ENCODE results near the gene PPEF2.

Gene PPEF2

GRCh38 chr4:75830906-75831305 is 71.3 kb downstream of the PPEF2 start:
- in situ Hi-C loops (cut with MboI; ENCODE audit: low pct_unique_long_range_greater_than_20kb, low sequenced_read_pairs, unreplicated experiment): no loop called here
- TF ChIP-seq, protein P1, sequence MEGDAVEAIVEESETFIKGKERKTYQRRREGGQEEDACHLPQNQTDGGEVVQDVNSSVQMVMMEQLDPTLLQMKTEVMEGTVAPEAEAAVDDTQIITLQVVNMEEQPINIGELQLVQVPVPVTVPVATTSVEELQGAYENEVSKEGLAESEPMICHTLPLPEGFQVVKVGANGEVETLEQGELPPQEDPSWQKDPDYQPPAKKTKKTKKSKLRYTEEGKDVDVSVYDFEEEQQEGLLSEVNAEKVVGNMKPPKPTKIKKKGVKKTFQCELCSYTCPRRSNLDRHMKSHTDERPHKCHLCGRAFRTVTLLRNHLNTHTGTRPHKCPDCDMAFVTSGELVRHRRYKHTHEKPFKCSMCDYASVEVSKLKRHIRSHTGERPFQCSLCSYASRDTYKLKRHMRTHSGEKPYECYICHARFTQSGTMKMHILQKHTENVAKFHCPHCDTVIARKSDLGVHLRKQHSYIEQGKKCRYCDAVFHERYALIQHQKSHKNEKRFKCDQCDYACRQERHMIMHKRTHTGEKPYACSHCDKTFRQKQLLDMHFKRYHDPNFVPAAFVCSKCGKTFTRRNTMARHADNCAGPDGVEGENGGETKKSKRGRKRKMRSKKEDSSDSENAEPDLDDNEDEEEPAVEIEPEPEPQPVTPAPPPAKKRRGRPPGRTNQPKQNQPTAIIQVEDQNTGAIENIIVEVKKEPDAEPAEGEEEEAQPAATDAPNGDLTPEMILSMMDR (IDR thresholded peaks at IDR 0.05; ENCODE audit: extremely low read depth, insufficient read depth, missing control alignments): no peak
- no peak for DNase-seq (ENCODE audit: low spot score)

- TF ChIP-seq, protein P1 (IDR thresholded peaks at IDR 0.05; ENCODE audit: extremely low read depth, insufficient read depth, missing control alignments): no peak
- no peak for DNase-seq (ENCODE audit: low spot score)
- in situ Hi-C loops (cut with MboI; ENCODE audit: low pct_unique_long_range_greater_than_20kb, low sequenced_read_pairs, unreplicated experiment): no loop called here
These were observed 78.4 kb downstream of the PPEF2 start for GRCh38 chr4:75823812-75824211.

GRCh38 chr4:75822416-75822815 is 79.8 kb downstream of the PPEF2 start:
- DNase-seq (ENCODE audit: low spot score): no peak
- in situ Hi-C loops (cut with MboI; ENCODE audit: low pct_unique_long_range_greater_than_20kb, low sequenced_read_pairs, unreplicated experiment): no loop called here
- TF ChIP-seq, protein P1 (IDR thresholded peaks at IDR 0.05; ENCODE audit: extremely low read depth, insufficient read depth, missing control alignments): no peak

- DNase-seq (ENCODE audit: low spot score): no peak
- TF ChIP-seq, protein P1 (IDR thresholded peaks at IDR 0.05; ENCODE audit: extremely low read depth, insufficient read depth, missing control alignments): no peak
- in situ Hi-C loops (cut with MboI; ENCODE audit: low pct_unique_long_range_greater_than_20kb, low sequenced_read_pairs, unreplicated experiment): no loop called here
These were observed 80.3 kb downstream of the PPEF2 start for GRCh38 chr4:75821966-75822365.

DNA sequence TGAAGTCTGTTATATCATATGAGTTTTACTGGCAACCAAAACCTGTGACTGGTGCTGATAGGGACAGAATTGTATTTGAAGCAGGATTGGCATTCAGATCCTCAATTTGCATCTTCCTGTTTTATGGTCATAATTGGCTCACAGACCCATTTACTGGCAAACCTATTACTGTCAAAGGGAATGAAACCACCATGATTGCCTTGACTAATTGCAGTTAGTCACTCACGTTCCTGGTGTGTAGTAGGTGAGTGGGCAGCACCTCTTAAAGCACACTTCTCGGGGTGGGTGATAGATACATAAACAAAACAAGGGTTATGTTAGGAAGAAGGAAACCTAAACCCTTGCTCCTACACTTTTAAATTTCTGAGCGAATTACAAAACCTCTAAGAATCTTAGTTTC is 81.0 kb downstream of the PPEF2 start:
- TF ChIP-seq, protein P1 (IDR thresholded peaks at IDR 0.05; ENCODE audit: extremely low read depth, insufficient read depth, missing control alignments): no peak
- in situ Hi-C loops (cut with MboI; ENCODE audit: low pct_unique_long_range_greater_than_20kb, low sequenced_read_pairs, unreplicated experiment): no loop called here
- DNase-seq (ENCODE audit: low spot score): no peak

DNA sequence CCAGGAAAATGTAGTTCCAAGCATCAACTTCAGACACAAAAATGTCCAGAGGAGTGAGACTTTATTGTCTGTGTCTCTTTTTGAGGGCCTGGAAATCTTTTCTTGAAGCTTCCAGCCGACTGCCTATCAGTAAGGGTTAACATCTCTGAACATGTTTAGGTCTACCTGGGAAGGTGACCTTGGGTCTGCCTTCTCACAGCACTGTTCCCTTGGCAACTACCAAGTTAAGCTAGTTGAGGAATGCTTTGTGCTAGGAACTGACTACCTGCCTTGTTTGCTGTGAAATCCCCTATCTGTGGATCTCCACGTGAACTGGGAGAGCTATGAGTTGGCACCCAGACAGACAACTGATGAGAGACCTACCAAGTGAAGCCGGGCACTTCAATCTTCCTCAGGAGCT is 81.6 kb downstream of the PPEF2 start:
- no peak for DNase-seq (ENCODE audit: low spot score)
- TF ChIP-seq, protein P1 (IDR thresholded peaks at IDR 0.05; ENCODE audit: extremely low read depth, insufficient read depth, missing control alignments): no peak
- in situ Hi-C loops (cut with MboI; ENCODE audit: low pct_unique_long_range_greater_than_20kb, low sequenced_read_pairs, unreplicated experiment): no loop called here

GRCh38 chr4:75820197-75820596 is 82.1 kb downstream of the PPEF2 start:
- in situ Hi-C loops (cut with MboI; ENCODE audit: low pct_unique_long_range_greater_than_20kb, low sequenced_read_pairs, unreplicated experiment): no loop called here
- TF ChIP-seq, protein P1 (IDR thresholded peaks at IDR 0.05; ENCODE audit: extremely low read depth, insufficient read depth, missing control alignments): no peak
- no peak for DNase-seq (ENCODE audit: low spot score)

All from GM13977 (cell line).